ENCODE results near the gene CHD2. TPM values are rescaled to one million over a fixed set of nuclear protein-coding genes. Genes with fewer than 3 reads are reported as not detected.
A peak's percentile ranks its signal among the peaks of the same experiment; 100 is the strongest.

Gene CHD2
- polyA plus RNA-seq, 2 of the 4 experiments (the other 2 are of a cell fraction), result 29.5 to 68.2 TPM

DNA sequence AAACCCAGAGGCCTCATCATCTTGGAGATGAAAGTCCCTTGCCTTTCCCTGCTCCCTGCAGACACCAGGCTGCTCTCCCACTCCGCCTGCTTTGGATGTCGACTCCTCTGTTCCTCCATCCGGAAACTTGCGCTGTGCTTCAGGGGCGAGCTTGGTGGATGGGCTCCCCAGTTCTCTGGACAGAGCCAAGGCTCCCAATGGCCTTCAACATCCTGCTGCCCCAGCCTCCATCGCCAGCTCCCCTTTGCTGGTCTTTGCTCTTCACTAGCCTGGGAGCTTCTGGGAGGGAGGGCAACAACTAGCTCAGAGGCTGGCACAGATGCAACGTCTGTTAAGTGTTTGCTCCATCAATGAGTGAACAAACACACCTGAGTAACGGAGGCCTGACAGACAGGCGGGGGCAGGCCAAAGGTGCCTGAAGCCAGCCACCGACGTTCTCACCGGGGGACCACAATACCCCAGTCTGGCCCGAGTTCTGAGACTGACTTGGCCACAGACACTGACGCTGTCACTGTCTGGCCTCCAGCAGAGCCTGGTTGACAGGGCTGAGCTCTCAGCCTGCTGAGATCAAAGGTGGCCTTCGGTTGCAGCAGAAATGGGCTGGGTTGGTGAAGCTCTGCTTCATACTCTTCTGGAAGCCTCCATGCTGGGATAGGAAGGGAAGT lies 149.9 kb downstream of the CHD2 start:
- 38% methylated on average over 15 of the region's 15 CpGs for WGBS (ENCODE audit: missing lambda C conversion rate)
- Histone ChIP-seq H3K27ac (no peak overlapping the region), H3K4me2 (no peak overlapping the region), H3K4me1 (no peaks in the 10 kb centered on the region), H3K9me3 (peaks cover 9% of the 10 kb centered on the region; the same call in 1 of the 3 replicates), H3K4me3 (no peak overlapping the region)
- CTCF ChIA-PET, result interaction anchor here (1.3 to 11.1 kb wide), 2 partner anchors 17 to 38 kb away, joined by 3 to 114 read pairs; no protein-coding TSS in a partner anchor
- peak; percentile 7 to 13; a peak in 3 of 6 replicates for ATAC-seq
- POLR2A ChIA-PET, result no interaction called here
- FAIRE-seq, result no peak
- DNase-seq (ENCODE audit: low read depth in 1 of 2, low spot score in 1 of 2), result no peak
- no peak for TF ChIP-seq ZNF302 (CRISPR knock-in tag; IDR thresholded peaks at IDR 0.05)
- TF ChIP-seq, protein P1, sequence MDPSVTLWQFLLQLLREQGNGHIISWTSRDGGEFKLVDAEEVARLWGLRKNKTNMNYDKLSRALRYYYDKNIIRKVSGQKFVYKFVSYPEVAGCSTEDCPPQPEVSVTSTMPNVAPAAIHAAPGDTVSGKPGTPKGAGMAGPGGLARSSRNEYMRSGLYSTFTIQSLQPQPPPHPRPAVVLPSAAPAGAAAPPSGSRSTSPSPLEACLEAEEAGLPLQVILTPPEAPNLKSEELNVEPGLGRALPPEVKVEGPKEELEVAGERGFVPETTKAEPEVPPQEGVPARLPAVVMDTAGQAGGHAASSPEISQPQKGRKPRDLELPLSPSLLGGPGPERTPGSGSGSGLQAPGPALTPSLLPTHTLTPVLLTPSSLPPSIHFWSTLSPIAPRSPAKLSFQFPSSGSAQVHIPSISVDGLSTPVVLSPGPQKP (IDR thresholded peaks at IDR 0.05; ENCODE audit: low read depth, low read length), result no peak
- no peak for TF ChIP-seq CBX8 (IDR thresholded peaks at IDR 0.05)
- TF ChIP-seq, protein P2, sequence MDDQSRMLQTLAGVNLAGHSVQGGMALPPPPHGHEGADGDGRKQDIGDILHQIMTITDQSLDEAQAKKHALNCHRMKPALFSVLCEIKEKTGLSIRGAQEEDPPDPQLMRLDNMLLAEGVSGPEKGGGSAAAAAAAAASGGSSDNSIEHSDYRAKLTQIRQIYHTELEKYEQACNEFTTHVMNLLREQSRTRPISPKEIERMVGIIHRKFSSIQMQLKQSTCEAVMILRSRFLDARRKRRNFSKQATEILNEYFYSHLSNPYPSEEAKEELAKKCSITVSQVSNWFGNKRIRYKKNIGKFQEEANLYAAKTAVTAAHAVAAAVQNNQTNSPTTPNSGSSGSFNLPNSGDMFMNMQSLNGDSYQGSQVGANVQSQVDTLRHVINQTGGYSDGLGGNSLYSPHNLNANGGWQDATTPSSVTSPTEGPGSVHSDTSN (IDR thresholded peaks at IDR 0.05), result no peak
- TF ChIP-seq, protein P3, sequence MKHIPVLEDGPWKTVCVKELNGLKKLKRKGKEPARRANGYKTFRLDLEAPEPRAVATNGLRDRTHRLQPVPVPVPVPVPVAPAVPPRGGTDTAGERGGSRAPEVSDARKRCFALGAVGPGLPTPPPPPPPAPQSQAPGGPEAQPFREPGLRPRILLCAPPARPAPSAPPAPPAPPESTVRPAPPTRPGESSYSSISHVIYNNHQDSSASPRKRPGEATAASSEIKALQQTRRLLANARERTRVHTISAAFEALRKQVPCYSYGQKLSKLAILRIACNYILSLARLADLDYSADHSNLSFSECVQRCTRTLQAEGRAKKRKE (CRISPR knock-in tag; IDR thresholded peaks at IDR 0.05; ENCODE audit: low read depth), result no peak
- TF ChIP-seq, protein P4, sequence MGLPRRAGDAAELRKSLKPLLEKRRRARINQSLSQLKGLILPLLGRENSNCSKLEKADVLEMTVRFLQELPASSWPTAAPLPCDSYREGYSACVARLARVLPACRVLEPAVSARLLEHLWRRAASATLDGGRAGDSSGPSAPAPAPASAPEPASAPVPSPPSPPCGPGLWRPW (IDR thresholded peaks at IDR 0.05), result no peak
- TF ChIP-seq, protein P5, sequence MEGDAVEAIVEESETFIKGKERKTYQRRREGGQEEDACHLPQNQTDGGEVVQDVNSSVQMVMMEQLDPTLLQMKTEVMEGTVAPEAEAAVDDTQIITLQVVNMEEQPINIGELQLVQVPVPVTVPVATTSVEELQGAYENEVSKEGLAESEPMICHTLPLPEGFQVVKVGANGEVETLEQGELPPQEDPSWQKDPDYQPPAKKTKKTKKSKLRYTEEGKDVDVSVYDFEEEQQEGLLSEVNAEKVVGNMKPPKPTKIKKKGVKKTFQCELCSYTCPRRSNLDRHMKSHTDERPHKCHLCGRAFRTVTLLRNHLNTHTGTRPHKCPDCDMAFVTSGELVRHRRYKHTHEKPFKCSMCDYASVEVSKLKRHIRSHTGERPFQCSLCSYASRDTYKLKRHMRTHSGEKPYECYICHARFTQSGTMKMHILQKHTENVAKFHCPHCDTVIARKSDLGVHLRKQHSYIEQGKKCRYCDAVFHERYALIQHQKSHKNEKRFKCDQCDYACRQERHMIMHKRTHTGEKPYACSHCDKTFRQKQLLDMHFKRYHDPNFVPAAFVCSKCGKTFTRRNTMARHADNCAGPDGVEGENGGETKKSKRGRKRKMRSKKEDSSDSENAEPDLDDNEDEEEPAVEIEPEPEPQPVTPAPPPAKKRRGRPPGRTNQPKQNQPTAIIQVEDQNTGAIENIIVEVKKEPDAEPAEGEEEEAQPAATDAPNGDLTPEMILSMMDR (IDR thresholded peaks at IDR 0.05), result no peak
- TF ChIP-seq, protein P6, sequence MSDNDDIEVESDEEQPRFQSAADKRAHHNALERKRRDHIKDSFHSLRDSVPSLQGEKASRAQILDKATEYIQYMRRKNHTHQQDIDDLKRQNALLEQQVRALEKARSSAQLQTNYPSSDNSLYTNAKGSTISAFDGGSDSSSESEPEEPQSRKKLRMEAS (IDR thresholded peaks at IDR 0.05), result no peak
- TF ChIP-seq ZC3H11A (IDR thresholded peaks at IDR 0.05), result no peak
- no peak for TF ChIP-seq HOXB13 (CRISPR knock-in tag; IDR thresholded peaks at IDR 0.05; ENCODE audit: low read depth)
- no peak for TF ChIP-seq GATA3 (IDR thresholded peaks at IDR 0.05; ENCODE audit: borderline replicate concordance)
- TF ChIP-seq FOSB (CRISPR knock-in tag; IDR thresholded peaks at IDR 0.05), result no peak
- TF ChIP-seq, protein P7, sequence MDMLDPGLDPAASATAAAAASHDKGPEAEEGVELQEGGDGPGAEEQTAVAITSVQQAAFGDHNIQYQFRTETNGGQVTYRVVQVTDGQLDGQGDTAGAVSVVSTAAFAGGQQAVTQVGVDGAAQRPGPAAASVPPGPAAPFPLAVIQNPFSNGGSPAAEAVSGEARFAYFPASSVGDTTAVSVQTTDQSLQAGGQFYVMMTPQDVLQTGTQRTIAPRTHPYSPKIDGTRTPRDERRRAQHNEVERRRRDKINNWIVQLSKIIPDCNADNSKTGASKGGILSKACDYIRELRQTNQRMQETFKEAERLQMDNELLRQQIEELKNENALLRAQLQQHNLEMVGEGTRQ (IDR thresholded peaks at IDR 0.05), result no peak
- no peak for TF ChIP-seq PHF8 (IDR thresholded peaks at IDR 0.05; ENCODE audit: borderline replicate concordance, low read depth)

DNA sequence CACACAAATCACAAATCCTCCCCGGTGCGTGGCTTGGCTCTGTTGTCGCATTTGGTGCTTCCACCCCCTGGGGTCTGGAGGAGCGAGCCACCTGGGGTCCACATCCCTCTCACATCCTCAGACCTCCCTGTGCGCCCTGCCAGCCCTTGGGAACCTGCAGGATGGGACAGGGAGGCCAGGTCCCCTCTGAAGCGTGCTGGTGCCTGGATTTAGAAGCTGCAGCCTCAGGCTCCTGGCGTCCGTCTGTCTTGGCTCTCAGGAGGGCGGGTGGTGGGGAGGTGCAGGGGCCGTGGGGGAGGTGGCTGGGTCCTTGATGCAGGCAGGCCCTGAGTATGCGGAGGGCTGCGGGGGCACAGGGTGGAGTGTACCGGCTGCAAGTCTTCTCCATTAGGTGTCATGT lies 150.5 kb downstream of the CHD2 start:
- ATAC-seq, result no peak
- ChIA-PET CTCF (interaction anchor here (11.1 kb wide), 1 partner anchor 18 kb away, joined by 114 read pairs; no protein-coding TSS in a partner anchor), POLR2A (no interaction called here)
- FAIRE-seq, result no peak
- H3K27ac ChIP-seq, result no peak overlapping the region
- H3K4me2 ChIP-seq, result no peak overlapping the region
- no peak for DNase-seq (ENCODE audit: low read depth in 1 of 2, low spot score in 1 of 2)
- H3K4me3 ChIP-seq, result no peak overlapping the region
- TF ChIP-seq, protein P1 (IDR thresholded peaks at IDR 0.05; ENCODE audit: low read depth, low read length), result no peak
- TF ChIP-seq PHF8 (IDR thresholded peaks at IDR 0.05; ENCODE audit: borderline replicate concordance, low read depth) (no peak), EP300 (IDR thresholded peaks at IDR 0.05) (no peak), EHF (CRISPR knock-in tag; IDR thresholded peaks at IDR 0.05) (no peak), FOSL2 (IDR thresholded peaks at IDR 0.05) (no peak), FOSL2 (CRISPR knock-in tag; IDR thresholded peaks at IDR 0.05) (no peak), FOSB (CRISPR knock-in tag; IDR thresholded peaks at IDR 0.05) (no peak), HOXA7 (CRISPR knock-in tag; IDR thresholded peaks at IDR 0.05) (no peak)
- TF ChIP-seq, protein P8, sequence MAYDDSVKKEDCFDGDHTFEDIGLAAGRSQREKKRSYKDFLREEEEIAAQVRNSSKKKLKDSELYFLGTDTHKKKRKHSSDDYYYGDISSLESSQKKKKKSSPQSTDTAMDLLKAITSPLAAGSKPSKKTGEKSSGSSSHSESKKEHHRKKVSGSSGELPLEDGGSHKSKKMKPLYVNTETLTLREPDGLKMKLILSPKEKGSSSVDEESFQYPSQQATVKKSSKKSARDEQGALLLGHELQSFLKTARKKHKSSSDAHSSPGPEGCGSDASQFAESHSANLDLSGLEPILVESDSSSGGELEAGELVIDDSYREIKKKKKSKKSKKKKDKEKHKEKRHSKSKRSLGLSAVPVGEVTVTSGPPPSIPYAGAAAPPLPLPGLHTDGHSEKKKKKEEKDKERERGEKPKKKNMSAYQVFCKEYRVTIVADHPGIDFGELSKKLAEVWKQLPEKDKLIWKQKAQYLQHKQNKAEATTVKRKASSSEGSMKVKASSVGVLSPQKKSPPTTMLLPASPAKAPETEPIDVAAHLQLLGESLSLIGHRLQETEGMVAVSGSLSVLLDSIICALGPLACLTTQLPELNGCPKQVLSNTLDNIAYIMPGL (CRISPR knock-in tag; IDR thresholded peaks at IDR 0.05; ENCODE audit: borderline replicate concordance), result no peak
- TF ChIP-seq, protein P4 (IDR thresholded peaks at IDR 0.05), result no peak
- TF ChIP-seq, protein P2 (IDR thresholded peaks at IDR 0.05), result no peak
- H3K4me1 ChIP-seq, result no peaks in the 10 kb centered on the region
- peaks cover 8% of the 10 kb centered on the region; the same call in 1 of the 3 replicates for H3K9me3 ChIP-seq
- 77% methylated on average over 8 of the region's 13 CpGs for WGBS (ENCODE audit: missing lambda C conversion rate)

All from A549 (cell line).